HL-60/S4 (cell line): ENCODE results near the gene TOM1L2.

ENCODE experiments used
- in situ Hi-C: fragments of 300-500 bp; cut with MboI; formaldehyde crosslinking; loops from 2 replicates; pipeline ENCODE4 v1.14.3; 2022; ENCODE audit warnings: low sequenced_read_pairs

The TOM1L2 gene

GRCh38 chr17:17880577-17881196, 91.5 kb downstream of the TOM1L2 start:
- in situ Hi-C loops = no loop called here

DNA sequence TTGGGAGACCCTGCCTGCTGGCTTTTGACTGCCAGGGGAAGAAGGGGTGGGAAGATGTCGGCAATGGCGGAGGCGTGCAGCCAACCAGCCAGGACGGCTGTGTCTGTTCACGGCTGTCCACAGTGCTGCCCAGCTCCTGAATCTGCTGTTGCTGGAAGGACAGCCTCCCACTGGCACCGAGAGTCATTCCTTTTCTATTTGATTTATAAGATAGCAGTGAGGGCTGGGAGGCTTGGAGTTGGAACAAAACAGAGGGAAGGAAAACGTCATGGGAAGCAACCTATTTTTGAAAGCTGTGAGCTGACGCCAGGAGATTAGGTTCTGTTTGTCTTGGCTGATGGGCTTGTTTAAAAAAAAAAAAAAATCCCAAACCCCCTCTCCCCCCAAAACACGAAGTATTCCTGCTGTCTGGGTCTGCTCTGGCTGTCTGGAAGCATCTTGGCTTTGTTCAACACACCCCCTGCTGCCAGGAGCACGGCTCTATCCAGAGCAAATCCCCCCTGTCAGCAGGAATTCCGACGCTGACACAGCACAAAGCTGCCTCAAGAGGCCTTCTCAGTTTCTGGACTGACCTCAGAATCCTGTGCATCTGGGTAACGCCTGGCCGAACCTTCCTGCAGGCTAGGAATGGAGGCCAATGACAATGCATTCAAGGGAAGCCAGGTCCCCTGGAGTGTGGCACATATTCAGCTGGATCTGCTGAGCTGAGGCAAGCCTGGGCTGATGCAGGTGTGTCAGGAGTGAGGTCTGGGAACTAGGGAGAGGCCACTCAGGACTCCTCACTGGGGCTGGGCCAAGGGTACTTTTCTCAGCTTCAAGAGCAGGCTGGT, 94.5 kb downstream of the TOM1L2 start:
- in situ Hi-C loops = no loop called here

GRCh38 chr17:17876959-17877528, 95.2 kb downstream of the TOM1L2 start:
- in situ Hi-C loops = no loop called here

GRCh38 chr17:17874478-17874877, 97.7 kb downstream of the TOM1L2 start:
- in situ Hi-C loops = no loop called here

DNA sequence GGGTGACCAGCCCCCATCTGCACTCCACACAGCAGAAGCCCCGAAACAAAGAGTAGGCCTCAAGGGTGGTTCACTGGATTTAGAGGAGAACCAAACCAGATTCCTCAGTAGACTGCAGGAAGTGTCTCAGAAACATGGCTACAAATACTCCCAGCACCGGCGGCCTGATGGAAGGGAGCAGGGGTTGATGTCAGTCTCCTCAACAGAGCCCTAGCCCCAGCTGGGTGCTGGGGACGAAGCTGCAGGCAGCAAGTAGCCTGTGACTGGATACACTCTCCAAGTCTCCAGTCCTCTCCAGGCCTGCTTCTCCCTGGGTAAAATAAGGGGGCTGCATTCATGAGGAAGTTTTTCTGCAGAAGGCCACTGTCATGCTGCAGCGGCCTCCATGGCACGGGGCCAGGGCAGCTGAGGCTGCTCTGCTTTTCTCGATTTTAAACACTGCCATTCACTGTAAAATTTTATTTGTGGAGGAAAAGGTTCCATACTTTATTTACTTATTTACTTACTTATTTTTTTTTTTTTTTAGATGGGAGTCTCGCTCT, 98.7 kb downstream of the TOM1L2 start:
- in situ Hi-C loops = no loop called here

GRCh38 chr17:17872547-17873345, 99.5 kb downstream of the TOM1L2 start:
- in situ Hi-C loops = no loop called here

GRCh38 chr17:17871913-17872312, 100.3 kb downstream of the TOM1L2 start:
- in situ Hi-C loops = no loop called here

DNA sequence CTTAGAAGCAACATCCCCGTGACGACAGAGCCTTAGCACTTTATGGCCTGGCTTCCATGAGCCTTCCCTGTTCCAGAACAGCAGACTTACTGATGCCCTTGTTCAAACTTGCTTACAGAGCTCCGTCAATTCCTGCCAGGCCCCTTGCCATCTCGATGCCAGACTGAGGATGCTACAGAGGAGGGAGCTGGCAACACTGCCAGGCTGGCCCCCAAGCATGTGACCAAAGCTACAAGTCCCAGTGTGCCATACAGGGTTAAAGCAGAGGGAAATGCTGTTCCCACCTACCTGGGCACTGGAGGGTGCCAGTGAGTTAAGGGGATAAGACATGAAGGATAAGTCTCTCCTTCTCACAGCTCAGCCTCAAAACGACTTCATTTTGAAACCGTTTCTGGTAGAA, 102.0 kb downstream of the TOM1L2 start:
- in situ Hi-C loops = no loop called here

- in situ Hi-C loops = no loop called here
Measured at GRCh38 chr17:17868641-17869522, 103.3 kb downstream of the TOM1L2 start.

DNA sequence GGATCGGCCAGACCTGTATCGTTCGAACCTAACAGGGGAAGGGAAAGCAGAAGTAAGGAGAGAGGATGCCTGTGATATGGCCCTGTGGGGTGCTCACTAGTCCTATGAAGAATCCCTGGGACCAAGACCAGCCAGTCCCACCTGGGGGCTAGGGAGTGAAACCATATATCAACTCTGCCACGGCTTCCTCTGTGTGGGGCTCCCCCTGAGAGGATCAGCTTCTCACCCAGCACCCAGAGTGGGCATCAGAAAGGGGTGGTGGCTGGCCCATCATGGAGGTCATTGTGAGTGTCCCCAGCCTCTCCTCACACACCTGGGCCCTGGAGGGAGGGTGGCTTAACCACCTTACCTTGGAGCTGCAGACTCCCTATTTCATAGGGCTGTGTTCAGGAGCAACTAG, 105.3 kb downstream of the TOM1L2 start:
- in situ Hi-C loops = no loop called here

- in situ Hi-C loops = no loop called here
Measured at GRCh38 chr17:17866425-17866824, 105.8 kb downstream of the TOM1L2 start.

- in situ Hi-C loops = no loop called here
Measured at GRCh38 chr17:17865035-17865434, 107.2 kb downstream of the TOM1L2 start.

- in situ Hi-C loops = no loop called here
Measured at GRCh38 chr17:17860766-17861107, 111.5 kb downstream of the TOM1L2 start.

DNA sequence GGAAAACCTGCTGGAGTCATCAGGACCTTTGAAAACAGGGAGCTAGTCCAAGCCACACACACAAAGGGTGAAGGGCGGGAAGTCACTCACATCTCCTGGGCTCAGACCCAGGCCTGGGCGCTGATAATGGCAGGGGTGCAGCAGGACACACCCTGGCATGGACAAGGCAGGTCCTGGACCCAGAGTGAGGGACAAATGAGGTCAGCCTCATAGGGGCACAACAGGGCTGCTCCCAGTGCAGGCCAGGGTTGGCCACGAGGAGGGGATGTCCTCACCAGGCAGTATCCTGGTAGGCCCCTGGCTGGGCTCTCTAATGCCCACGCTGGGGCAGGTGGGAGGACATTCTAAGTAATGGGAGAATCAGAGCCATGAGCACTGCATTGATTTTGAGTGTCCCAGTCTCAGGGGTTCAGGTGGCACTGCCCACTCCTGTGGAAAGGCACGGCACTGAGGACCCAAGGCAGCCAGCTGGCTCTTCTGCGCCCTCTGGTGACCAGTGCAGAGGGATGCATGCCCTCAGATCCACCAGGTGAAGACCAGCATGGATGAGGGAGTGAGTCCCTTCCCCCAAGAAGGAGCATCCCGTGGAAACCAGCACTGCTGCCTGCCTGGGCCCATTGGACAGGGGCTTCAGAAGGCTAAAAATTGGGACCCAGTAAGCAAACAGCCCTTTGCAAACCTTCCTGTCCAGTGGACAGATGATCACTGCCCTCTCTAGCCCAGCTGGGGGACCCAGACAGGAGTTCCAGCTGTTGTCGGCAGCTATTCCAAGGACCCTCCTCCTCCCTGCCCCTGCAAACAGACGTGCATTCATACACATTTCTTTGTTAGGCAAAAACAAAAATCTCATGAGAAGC, 112.1 kb downstream of the TOM1L2 start:
- in situ Hi-C loops = no loop called here

- in situ Hi-C loops = no loop called here
Measured at GRCh38 chr17:17857496-17857895, 114.7 kb downstream of the TOM1L2 start.

DNA sequence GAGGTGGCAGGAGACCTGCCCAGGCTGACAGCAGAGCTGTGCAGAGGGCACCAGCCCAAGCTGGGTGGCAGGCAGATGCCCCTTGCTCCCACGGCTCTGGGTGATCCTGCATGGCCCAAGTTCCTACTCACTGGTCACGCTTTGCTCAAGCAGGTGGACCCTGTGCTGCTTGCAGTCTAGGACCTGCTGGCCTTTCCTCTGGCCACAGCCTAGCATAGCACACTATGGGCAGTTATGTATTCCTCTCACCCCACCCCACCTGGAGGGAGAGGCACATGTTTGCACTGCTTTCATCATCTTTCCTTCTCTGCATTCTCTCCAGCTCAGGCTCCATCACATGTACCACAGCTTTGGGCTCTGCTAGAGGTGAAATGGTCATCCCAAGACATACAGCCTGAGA, 115.8 kb downstream of the TOM1L2 start:
- in situ Hi-C loops = no loop called here

DNA sequence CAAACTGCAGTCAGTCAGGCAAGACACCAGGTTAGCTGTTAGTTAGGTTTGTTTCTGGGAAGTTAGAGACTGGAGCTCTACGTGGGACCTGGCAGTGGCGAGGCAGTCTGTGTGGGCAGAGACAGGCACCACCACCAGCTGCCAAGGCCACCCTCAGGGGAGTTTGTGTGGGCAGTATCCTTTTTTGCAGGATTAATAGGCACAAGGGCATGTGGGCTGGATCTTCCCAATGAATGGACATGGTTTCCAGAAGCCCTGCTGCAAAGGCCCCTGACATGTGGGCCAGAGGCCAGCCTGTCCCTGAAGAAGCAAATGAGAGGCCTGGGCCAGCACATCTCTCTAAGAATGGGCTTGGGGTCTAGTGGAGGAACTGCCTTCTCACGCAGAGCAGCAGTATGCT, 116.2 kb downstream of the TOM1L2 start:
- in situ Hi-C loops = no loop called here

- in situ Hi-C loops = no loop called here
Measured at GRCh38 chr17:17853811-17854447, 118.3 kb downstream of the TOM1L2 start.

DNA sequence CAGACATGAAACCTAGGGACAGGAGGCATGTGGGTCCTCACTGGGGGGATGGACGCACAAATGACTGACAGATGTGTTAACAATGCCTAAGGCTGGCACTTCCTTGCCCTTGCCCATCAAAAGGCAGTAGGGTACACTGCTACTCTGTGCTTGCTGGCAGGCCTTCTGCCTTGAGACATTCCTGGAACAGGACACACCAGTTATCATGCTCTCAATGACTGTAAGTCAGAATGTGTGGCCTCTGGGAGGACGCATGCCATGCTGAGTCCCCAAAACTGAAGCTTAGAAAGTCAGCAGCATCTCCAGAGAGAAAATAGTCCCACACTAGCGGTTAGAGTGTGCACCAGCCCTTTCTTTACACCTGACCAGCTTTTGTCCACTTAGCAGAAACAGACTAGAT, 119.3 kb downstream of the TOM1L2 start:
- in situ Hi-C loops = no loop called here
